HG03159 (cell line): Measurements from ENCODE around the gene EBI3.
"Not testable (repeated sequence)": the region's sequence is repeated elsewhere in the genome, so short reads cannot be mapped to it uniquely, and the experiment has no call there.

Experiments
- ATAC-seq: cut with Tn5 transposase; IDR thresholded peaks from one replicate; pipeline ENCODE4 v1.9.1; 2021; ENCODE audit warnings: mild to moderate bottlenecking, moderate library complexity; ENCODE audit not compliant: unreplicated experiment

Gene EBI3

DNA sequence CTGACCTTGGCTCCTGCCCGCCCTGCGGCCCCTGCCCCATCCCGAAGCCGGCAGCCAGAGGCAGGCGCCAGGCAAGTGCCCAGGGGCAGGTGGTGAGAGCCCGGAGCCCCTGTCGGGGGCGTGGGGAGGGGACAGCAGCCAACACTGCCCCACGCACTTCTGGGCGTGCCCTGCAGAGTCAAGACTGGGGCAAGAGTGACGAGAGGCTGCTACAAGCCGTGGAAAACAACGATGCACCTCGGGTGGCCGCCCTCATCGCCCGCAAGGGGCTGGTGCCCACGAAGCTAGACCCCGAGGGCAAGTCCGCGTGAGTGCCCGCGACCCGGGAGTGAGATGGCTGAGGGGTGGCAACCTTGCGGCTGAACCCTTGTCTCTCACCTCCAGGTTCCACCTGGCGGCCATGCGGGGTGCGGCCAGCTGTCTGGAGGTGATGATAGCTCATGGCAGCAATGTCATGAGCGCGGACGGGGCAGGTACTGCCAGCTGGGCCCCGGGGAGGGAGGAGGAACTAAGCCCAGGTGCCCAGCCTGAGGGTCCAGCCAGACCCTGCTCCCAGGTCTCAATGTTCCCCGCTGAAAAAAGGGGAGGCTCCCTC, 29.5 kb upstream of the EBI3 start:
- ATAC-seq, result no peak

DNA sequence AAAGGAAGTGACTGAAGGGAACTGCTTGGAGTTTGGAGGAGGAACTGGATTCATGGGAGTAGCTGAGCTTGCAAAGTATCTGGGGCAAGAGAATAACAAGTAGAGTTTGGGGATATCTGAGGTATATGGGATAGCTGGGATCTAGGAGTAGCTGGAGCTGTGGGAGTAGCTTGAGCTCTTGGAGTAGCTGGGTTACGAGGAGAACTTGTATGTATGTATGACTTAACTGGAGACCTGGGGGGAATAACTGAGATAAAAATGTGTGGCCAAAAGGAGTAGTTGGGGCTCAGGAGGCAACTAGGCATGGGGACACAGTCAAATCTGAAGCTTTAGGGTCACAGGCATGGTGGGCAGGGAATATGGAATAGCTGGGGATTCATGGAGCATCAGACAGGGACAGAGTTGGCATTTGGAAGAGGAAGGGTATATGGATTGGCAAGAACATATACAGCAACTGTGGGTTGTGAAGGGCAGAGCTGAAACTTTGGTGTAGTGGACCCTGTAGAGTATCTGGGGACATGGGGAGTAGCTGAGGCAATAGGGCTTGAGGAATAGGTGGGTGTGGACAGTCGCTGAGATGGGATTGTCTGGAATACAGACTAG, 28.3 kb upstream of the EBI3 start:
- ATAC-seq, result no peak

DNA sequence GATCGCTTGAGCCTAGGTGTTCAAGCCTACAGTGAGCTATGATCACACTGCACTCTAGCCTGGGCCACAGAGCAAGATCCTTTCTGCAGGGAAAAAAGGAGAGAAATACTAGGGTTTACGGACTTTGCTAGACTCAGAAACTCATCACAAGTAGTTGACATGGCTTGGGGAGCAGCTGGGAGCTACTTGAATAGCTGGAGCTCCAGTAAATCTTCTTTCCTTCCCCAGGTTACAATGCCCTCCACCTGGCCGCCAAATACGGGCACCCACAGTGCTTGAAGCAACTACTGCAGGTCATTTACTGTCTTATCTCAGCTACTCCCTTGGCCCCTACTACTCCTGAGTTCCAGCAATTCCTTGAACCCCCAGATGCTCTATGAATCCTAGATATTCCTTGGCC, 27.5 kb upstream of the EBI3 start:
- no peak for ATAC-seq

DNA sequence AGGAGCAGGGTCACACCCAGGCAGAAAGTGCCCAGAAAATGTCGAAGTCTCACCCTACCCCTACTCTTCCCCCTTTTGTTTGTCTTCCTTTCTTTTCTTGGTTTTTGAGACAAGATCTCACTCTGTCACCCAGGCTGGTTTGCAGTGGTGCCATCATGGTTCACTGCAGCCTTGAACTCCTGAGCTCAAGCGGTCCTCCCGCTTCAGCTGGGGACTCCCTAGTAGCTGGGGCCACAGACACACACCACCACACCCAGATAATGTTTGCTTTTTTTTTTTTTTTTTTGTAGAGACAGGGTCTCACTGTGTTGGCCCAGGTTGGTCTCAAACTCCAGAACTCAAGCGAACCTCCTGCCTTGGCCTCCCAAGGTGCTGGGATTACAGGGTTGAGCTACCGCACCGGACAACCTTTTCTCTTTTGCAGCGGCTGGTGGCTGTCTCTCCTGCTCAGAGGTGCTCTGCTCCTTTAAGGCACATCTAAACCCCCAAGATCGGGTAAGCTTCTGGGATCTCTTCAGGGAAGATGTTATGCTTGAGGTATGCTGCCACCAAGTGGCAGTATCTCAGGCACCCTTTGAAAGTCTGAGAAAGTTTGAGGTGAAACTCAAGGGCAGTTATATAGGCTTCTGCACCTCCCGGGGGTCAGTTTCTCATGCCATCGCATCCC, 22.4 kb upstream of the EBI3 start:
- ATAC-seq, result no peak

DNA sequence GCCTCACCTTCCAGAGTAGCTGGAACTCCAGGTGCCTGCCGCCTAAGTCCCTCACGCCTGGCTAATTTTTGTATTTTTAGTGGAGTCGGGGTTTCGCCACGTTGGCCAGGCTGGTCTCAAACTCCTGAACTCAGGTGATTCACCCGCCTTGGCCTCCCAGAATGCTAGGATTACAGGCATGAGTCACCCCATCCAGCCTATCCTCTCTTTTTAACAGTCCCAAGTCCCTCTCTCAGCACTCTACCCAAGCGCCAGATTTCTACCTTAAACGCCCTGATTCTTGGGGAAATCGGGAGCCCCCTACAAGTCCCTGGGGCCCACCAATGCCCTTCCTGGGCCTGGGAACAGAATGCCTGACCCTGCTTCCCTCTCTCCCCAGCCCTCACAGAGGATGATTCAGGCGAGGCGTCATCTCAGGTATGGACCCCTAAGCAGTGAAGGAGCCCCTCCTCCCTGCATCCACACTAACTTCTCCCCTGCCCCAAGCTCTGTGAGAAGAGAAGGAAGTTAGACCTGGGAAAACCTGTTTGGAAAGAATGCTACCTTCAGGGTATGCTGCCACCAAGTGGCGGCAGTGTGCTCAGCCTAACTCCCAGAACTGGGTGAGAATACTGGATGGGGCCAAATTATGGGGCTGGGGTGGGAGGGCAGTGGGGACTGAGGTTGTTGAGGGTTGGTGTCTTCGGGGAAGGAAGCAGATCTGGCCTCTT, 20.8 kb upstream of the EBI3 start:
- ATAC-seq, result no peak

DNA sequence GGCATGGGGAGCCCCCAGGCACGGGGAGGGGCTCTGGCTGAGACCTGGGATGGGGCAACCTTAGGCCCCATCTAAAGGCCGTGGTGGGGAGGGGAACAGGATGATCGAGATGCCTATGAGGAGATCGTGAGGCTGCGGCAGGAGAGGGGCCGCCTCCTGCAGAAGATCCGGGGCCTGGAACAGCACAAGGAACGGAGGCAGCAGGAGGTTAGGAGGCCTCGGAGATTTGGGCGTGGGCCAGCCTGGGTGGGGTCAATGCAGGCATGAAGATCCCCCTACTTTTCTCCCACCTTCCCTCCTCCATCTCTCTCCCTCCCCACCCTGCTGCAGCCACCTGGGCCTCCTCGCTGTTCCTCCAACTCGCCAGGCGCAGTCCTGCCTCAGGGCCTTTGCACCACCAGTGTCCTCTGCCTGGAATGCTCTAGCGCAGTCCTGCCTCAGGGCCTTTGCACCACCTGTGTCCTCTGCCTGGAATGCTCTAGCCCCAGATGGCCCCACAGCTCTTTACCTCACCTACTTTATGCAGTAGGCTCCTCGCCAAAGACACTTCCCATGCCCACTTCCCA, 19.1 kb upstream of the EBI3 start:
- no peak for ATAC-seq

DNA sequence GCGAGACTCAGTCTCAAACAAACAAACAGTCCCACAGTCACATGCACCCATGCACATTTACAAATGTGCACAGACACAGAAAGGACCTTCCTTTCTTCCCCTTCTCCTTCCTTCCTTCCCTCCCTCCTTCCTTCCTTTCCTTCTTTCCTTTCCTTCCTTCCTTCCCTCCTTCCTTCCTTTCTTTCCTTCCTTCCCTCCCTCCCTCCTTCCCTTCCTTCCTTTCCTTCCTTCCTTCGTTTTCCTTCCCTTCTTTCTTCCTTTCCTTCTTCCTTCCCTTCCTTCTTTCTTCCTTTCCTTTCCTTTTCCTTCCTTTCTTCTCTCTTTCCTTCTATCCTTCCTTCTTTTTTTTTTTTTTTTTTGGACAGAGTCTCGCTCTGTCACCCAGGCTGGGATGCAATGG, 16.2 kb upstream of the EBI3 start:
- ATAC-seq, result no peak

DNA sequence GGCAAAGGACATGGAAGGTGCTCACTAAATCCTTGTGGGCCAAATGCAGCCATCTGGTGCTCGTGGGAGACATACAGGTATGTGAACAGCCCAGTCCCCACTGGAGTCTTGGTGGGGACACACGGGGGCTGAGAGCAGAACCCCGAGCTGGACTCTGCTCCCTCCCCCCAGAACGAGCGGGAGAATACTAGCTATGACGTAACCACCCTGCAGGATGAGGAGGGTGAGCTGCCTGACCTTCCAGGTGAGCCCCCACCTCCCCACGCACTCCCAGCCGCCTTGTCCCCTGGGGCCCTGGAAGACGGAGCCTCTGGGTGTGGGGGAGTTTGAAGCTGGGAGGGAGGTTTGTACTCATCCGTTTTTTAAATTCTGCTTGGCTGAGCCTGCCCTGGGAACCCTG, 13.5 kb upstream of the EBI3 start:
- no peak for ATAC-seq

DNA sequence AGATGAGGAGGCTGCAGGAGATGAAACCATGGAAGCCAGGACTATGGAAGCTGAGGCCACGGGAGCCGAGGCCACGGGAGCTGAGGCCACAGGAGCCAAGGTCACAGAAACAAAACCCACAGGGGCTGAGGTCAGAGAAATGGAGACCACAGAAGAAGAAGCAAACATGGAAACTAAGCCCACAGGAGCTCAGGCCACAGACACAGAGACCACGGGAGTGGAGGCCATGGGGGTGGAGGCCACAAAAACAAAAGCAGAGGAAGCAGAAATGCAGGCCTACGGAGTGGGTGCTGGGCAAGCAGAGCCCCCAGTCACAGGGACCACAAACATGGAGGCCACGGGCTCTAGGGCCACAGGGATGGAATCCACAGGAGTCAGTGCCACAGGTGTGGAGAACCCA, 12.5 kb upstream of the EBI3 start:
- ATAC-seq, result no peak

DNA sequence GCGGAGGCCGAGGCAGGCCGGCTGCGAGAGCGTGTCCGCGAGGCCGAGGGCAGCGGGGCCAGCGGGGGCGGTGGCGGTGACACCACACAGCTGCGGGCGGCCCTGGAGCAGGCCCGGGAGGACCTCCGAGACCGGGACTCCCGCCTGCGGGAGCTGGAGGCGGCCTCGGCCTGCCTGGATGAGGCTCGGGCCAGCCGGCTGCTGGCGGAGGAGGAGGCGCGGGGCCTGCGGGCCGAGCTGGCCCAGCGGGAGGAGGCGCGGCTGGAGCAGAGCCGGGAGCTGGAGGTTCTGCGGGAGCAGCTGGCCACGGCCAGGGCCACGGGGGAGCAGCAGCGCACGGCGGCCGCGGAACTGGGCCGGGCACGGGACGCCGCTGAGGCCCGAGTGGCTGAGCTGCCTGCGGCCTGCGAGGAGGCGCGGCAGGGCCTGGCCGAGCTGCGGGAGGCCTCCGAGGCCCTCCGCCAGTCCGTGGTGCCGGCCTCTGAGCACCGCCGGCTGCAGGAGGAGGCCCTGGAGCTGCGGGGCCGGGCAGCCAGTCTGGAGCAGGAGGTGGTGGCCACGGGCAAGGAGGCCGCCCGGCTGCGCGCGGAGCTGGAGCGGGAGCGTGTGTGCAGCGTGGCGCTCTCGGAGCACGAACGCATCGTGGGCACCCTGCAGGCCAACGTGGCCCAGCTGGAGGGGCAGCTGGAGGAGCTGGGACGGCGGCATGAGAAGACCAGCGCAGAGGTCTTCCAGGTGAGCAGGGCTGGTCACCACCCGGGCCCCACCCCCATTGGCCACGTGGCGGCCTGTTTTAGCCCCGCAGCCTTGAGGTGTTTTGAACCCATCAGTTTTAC, 11.7 kb upstream of the EBI3 start:
- ATAC-seq, result no peak

DNA sequence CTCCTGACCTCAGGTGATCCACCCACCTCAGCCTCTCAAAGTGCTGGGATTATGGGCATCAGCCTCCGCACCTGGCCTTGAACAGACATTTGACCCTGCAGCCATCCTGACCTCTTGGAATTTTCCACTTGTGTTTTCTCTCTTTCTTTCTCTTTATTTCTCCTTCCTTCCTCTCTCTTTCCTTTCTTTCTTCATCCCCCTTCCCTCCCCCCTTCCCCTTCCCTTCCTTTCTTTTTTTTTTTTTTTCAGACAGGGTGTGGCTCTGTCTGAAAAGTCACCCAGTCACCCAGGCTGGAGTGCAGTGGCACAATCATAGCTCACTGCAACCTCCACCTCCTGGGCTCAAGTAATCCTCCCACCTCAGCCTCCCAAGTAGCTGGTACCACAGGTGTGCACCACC, 10.8 kb upstream of the EBI3 start:
- not testable (repeated sequence) for ATAC-seq

DNA sequence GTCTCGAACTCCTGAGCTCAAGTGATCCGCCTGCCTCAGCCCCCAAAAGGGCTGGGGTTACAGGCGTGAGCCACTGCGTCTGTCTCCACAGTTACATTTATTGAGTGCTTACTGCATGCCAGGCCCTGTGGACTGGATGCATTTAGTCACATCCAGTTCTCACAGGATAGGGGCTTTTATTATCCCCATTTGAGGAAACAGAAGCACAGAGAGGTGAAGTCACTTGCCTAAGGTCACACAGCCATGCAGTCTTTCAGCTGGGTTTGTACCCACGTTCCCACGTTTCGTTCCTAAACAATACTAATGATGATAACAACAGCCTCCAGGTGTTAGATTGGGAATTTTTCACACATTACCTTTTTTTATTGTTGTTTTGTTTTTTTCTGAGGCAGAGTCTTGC, 9.1 kb upstream of the EBI3 start:
- ATAC-seq, result no peak

DNA sequence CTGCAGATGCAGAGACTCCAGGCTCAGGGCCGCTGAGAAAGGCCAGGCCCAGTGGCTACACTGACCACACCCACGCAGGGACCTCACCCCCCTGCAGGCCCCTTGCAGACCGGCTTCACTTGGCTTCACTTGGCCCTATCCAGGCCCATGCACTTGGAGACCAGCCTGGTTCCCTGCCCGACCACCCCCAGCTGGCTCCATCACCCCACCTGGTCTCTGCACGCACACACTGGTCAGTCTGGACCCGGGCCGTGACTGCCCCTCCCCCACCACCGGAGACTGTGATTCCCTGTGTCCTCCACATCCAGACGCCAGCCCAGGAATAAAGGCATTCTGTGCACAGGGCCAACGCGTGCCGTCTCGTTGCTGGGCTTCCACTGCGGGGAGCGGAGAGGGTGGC, 4.9 kb upstream of the EBI3 start:
- no peak for ATAC-seq

DNA sequence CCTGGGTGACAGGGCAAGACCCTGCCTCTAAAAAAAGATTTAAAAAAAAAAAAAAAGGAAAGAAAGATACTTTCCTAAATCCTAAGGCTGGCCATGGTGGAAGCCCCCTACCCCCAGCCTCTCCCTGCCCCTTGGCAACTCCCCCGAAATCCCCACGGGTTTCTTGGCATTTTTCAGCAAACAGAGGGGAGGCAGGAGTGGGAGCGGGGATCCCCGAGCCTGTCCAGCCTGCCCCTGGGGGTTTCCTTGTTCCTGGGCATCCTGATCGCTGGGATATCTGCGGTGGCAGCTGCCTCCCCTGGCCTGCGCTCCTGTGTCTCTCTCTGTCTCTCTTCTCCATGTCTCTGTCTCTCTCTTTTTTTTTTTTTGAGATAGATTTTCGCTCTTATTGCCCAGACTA, 3.4 kb upstream of the EBI3 start:
- ATAC-seq, result no peak

DNA sequence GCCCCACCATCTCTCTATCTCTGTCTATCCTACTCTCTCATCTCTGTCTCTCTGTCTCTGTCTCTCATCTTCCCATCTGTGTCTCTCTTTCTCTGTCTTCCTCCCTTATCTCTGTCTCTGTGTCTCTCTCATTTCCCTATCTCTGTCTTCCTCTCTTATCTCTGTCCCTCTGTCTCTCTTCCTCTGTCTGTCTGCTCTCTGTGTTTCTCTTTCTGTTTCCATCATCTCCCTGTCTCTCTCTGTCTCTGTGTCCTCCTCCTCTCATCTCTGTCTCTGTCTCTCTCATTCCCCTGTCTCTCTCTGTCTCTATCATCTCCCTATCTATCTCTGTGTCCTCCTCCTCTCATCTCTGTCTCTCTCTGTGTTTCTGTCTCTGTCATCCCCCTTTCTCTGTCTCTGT, 1.6 kb upstream of the EBI3 start:
- ATAC-seq, result no peak

DNA sequence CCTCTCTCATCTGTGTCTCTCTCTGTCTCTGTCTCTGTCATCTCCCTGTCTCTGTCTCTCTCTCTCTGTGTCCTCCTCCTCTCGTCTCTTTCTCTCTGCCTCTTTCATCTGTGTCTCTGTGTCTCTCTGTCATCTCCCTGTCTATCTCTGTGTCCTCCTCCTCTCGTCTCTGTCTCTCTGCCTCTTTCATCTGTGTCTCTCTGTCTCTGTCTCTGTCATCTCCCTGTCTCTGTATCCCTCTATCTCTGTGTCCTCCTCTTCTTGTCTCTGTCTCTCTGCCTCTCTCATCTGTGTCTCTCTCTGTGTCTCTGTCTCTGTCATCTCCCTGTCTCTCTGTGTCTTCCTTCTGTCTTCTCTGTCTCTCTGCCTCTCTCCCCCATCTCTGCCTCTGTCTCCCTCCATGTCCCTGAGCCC, 551 bp upstream of the EBI3 start:
- no peak for ATAC-seq

DNA sequence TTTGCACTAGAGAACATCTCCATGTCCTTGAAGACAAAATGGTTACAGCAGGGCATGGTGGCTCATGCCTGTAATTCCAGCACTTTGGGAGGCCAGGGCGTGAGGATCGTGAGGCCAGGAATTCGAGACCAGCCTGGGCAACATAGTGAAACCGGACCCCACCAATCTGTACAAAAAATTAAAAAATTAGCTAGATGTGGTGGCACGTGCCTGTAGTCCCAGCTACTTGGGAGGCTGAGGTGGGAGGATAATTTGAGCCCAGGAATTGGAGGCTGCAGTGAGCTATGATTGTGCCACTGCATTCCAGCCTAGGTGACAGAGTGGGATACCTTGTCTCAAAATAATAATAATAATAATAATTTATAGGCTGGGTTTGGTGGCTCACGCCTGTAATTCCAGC, 914 bp downstream of the EBI3 start:
- not testable (repeated sequence) for ATAC-seq

DNA sequence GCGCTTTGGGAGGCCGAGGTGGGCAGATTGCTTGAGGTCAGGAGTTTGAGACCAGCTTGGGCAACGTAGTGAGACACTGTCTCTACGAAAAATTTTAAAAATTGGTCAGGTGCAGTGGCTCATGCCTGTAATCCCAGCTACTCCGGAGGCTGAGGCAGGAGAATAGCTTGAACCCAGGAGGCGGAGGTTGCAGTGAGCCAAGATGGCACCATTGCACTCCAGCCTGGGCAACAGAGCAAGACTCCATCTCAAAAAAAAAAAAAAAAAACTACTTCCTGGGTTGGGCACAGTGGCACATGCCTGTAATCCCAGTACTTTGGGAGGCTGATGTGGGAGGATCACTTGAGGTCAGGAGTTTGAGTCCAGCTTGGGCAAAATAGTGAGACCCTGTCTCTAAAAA, 2.2 kb downstream of the EBI3 start:
- ATAC-seq, result not testable (repeated sequence)

DNA sequence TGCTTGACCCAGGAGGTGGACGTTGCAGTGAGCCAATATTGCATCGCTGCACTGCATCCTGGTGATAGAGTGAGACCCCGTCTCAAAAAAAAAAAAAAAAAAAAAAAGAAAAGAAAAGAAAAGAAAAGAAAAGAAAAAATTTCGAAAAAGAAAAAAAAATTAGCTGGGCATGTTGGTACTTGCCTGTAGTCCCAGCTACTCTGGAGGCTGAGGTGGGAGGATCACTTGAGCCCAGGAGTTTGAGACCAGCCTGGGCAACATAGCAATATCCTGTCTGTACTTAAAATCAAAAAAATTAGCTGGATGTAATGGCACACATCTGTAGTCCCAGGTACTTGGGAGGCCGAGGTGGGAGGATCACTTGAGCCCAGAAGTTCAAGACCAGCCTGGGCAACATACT, 2.8 kb downstream of the EBI3 start:
- not testable (repeated sequence) for ATAC-seq

DNA sequence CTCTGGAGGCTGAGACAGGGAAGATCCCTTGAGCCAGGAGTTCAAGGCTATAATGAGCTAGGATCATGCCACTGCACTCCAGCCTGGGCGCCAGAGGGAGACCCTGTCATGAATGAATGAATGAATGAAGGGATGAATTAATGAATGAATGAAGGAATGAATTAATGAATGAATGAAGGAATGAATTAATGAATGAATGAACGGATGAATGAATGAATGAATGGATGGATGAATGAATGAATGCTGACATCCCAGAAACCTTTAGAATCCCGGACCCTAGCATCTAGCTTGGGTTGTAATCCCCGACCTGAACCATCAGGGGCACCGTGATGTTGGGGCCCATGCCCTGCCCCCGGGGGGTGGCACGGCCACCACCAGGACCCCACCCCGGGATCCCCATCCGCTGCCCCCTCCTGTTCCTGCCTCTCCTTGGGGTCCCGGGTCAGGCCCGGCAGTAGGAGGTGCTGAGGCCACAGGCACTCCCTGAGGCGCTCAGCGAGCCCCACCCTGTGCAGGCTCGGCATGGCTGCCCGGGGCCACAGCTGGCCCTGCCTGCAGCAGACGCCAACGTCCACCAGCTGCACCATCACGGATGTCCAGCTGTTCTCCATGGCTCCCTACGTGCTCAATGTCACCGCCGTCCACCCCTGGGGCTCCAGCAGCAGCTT, 3.4 kb downstream of the EBI3 start:
- ATAC-seq, result no peak
